ENCODE data around the gene GOLGA6L22. TPM values are rescaled to one million over a fixed set of nuclear protein-coding genes. Genes with fewer than 3 reads are reported as not detected.
"Not testable (repeated sequence)": the region's sequence is repeated elsewhere in the genome, so short reads cannot be mapped to it uniquely, and the experiment has no call there.

Gene GOLGA6L22
- polyA plus RNA-seq, 1 donor, result not detected

- no CpG with 5 or more reads among the region's 5 CpGs for WGBS (ENCODE audit: insufficient coverage, low lambda C conversion rate)
- not testable (repeated sequence) for H3K27me3 ChIP-seq (ENCODE audit: control insufficient read depth, insufficient read depth, low read length)
Measured at GRCh38 chr15:22498220-22498925, 39.7 kb downstream of the GOLGA6L22 start.

GRCh38 chr15:22502272-22502671, 43.6 kb downstream of the GOLGA6L22 start:
- not testable (repeated sequence) for H3K9me3 ChIP-seq (ENCODE audit: control insufficient read depth, low read depth, low read length); H3K4me3 ChIP-seq (ENCODE audit: low read length); H3K36me3 ChIP-seq (ENCODE audit: control insufficient read depth, insufficient read depth, low read length); H3K27me3 ChIP-seq (ENCODE audit: control insufficient read depth, insufficient read depth, low read length); H3K27ac ChIP-seq (ENCODE audit: low read length); H3K4me1 ChIP-seq (ENCODE audit: control insufficient read depth, insufficient read depth, low read length); DNase-seq
- WGBS (ENCODE audit: insufficient coverage, low lambda C conversion rate), result no CpG with 5 or more reads among the region's 10 CpGs

More at GRCh38 chr15:22498220-22498925, 39.7 kb downstream of the GOLGA6L22 start:
- not testable (repeated sequence) for H3K9me3 ChIP-seq (ENCODE audit: control insufficient read depth, low read depth, low read length); H3K4me1 ChIP-seq (ENCODE audit: control insufficient read depth, insufficient read depth, low read length); H3K27ac ChIP-seq (ENCODE audit: low read length); DNase-seq; H3K36me3 ChIP-seq (ENCODE audit: control insufficient read depth, insufficient read depth, low read length); H3K4me3 ChIP-seq (ENCODE audit: low read length)

- not testable (repeated sequence) for H3K9me3 ChIP-seq (ENCODE audit: control insufficient read depth, low read depth, low read length); H3K27me3 ChIP-seq (ENCODE audit: control insufficient read depth, insufficient read depth, low read length); H3K36me3 ChIP-seq (ENCODE audit: control insufficient read depth, insufficient read depth, low read length); H3K4me1 ChIP-seq (ENCODE audit: control insufficient read depth, insufficient read depth, low read length); H3K27ac ChIP-seq (ENCODE audit: low read length); DNase-seq; H3K4me3 ChIP-seq (ENCODE audit: low read length)
- WGBS (ENCODE audit: insufficient coverage, low lambda C conversion rate), result no CpG with 5 or more reads among the region's 9 CpGs
Measured at GRCh38 chr15:22506959-22507358, 48.3 kb downstream of the GOLGA6L22 start.

- H3K36me3 ChIP-seq (ENCODE audit: control insufficient read depth, insufficient read depth, low read length); H3K27me3 ChIP-seq (ENCODE audit: control insufficient read depth, insufficient read depth, low read length); H3K9me3 ChIP-seq (ENCODE audit: control insufficient read depth, low read depth, low read length); DNase-seq; H3K4me3 ChIP-seq (ENCODE audit: low read length); H3K4me1 ChIP-seq (ENCODE audit: control insufficient read depth, insufficient read depth, low read length); H3K27ac ChIP-seq (ENCODE audit: low read length): not testable (repeated sequence)
- no CpG with 5 or more reads among the region's 15 CpGs for WGBS (ENCODE audit: insufficient coverage, low lambda C conversion rate)
Measured at GRCh38 chr15:22516140-22516539, 57.4 kb downstream of the GOLGA6L22 start.
